IPS DF 6.9 (cell line): ENCODE data around the gene RAPGEF3.

Experiments used
- DNase-seq: peaks from one replicate; pipeline ENCODE4 v3.0.0-alpha.2; 2013; ENCODE audit warnings: low read depth, low spot score
- H3K27ac ChIP-seq: one replicate; pipeline ENCODE4 v1.5.1; 2013; ENCODE audit warnings: low read length, control low read depth
- H3K27me3 ChIP-seq: 2 replicates; pipeline ENCODE4 v1.6.1; 2013; ENCODE audit warnings: mild to moderate bottlenecking, low read length; ENCODE audit not compliant: control insufficient read depth, insufficient read depth
- H3K36me3 ChIP-seq: 2 replicates; pipeline ENCODE4 v1.6.1; 2013; ENCODE audit warnings: low read length; ENCODE audit not compliant: control insufficient read depth, insufficient read depth
- H3K4me1 ChIP-seq: 2 replicates; pipeline ENCODE4 v1.6.1; 2013; ENCODE audit warnings: low read length; ENCODE audit not compliant: control insufficient read depth, insufficient read depth
- H3K4me3 ChIP-seq: 2 replicates; pipeline ENCODE4 v1.5.1; 2013; ENCODE audit warnings: mild to moderate bottlenecking, low read length
- H3K9me3 ChIP-seq: 2 replicates; pipeline ENCODE4 v1.6.1; 2013; ENCODE audit warnings: low read length, inconsistent platforms; ENCODE audit not compliant: control insufficient read depth, insufficient read depth
- WGBS: extraction: QIAGEN DNeasy Blood & Tissue Kit; methylation state at CpG from one replicate; pipeline ENCODE4 v1.1.7; 2013; ENCODE audit warnings: mixed read lengths, missing lambda C conversion rate; ENCODE audit not compliant: insufficient read length, insufficient coverage; 5-methylcytosine and 5-hydroxymethylcytosine counted together

The RAPGEF3 gene

GRCh38 chr12:47799357-47799955 is 40.8 kb upstream of the RAPGEF3 start:
- Histone ChIP-seq H3K4me1 (0 out of 2 replicates have a peak, but pooled peaks cover 4% of the 10 kb centered on the region), H3K27ac (no peak overlapping the region), H3K9me3 (no peaks in the 10 kb centered on the region), H3K4me3 (no peak overlapping the region), H3K36me3 (peaks cover 20% of the 10 kb centered on the region), H3K27me3 (no peaks in the 10 kb centered on the region)
- no CpG with 5 or more reads among the region's 7 CpGs for WGBS
- DNase-seq: no peak

- Histone ChIP-seq H3K4me1 (0 out of 2 replicates have a peak, but pooled peaks cover 4% of the 10 kb centered on the region), H3K36me3 (peaks cover 26% of the 10 kb centered on the region), H3K9me3 (no peaks in the 10 kb centered on the region), H3K27me3 (no peaks in the 10 kb centered on the region), H3K27ac (no peak overlapping the region), H3K4me3 (no peak overlapping the region)
- no peak for DNase-seq
- WGBS: no CpG with 5 or more reads among the region's 17 CpGs
These were observed 39.8 kb upstream of the RAPGEF3 start for GRCh38 chr12:47798382-47798948.

GRCh38 chr12:47797441-47797840 is 38.8 kb upstream of the RAPGEF3 start:
- Histone ChIP-seq H3K4me3 (no peak overlapping the region), H3K27me3 (no peaks in the 10 kb centered on the region), H3K36me3 (peaks cover 32% of the 10 kb centered on the region), H3K9me3 (no peaks in the 10 kb centered on the region), H3K4me1 (0 out of 2 replicates have a peak, but pooled peaks cover 4% of the 10 kb centered on the region), H3K27ac (no peak overlapping the region)
- WGBS: no CpG with 5 or more reads among the region's 10 CpGs
- no peak for DNase-seq

- H3K36me3 ChIP-seq: peaks cover 41% of the 10 kb centered on the region
- no peak for DNase-seq
- WGBS: no CpG with 5 or more reads among the region's 22 CpGs
- no peak overlapping the region for H3K4me3 ChIP-seq
- H3K27me3 ChIP-seq: no peaks in the 10 kb centered on the region
- H3K4me1 ChIP-seq: 0 out of 2 replicates have a peak, but pooled peaks cover 2% of the 10 kb centered on the region
- H3K9me3 ChIP-seq: no peaks in the 10 kb centered on the region
- H3K27ac ChIP-seq: no peak overlapping the region
These were observed 37.2 kb upstream of the RAPGEF3 start for GRCh38 chr12:47795814-47796411.

GRCh38 chr12:47795121-47795813 is 36.6 kb upstream of the RAPGEF3 start:
- no CpG with 5 or more reads among the region's 21 CpGs for WGBS
- Histone ChIP-seq H3K9me3 (no peaks in the 10 kb centered on the region), H3K27me3 (no peaks in the 10 kb centered on the region), H3K36me3 (peaks cover 43% of the 10 kb centered on the region), H3K4me3 (no peak overlapping the region), H3K4me1 (0 out of 2 replicates have a peak, but pooled peaks cover 2% of the 10 kb centered on the region), H3K27ac (no peak overlapping the region)
- no peak for DNase-seq

GRCh38 chr12:47794679-47795078 is 36.0 kb upstream of the RAPGEF3 start:
- H3K36me3 ChIP-seq: peaks cover 47% of the 10 kb centered on the region
- H3K9me3 ChIP-seq: no peaks in the 10 kb centered on the region
- no peaks in the 10 kb centered on the region for H3K27me3 ChIP-seq
- no CpG with 5 or more reads among the region's 9 CpGs for WGBS
- no peak overlapping the region for H3K27ac ChIP-seq
- 0 out of 2 replicates have a peak, but pooled peaks cover 2% of the 10 kb centered on the region for H3K4me1 ChIP-seq
- DNase-seq: no peak
- no peak overlapping the region for H3K4me3 ChIP-seq

GRCh38 chr12:47793015-47793681 is 34.5 kb upstream of the RAPGEF3 start:
- WGBS: no CpG with 5 or more reads among the region's 15 CpGs
- Histone ChIP-seq H3K9me3 (no peaks in the 10 kb centered on the region), H3K4me3 (no peak overlapping the region), H3K27me3 (no peaks in the 10 kb centered on the region), H3K36me3 (peaks cover 56% of the 10 kb centered on the region), H3K4me1 (0 out of 2 replicates have a peak, but pooled peaks cover 2% of the 10 kb centered on the region), H3K27ac (no peak overlapping the region)
- no peak for DNase-seq

GRCh38 chr12:47791874-47792273 is 33.2 kb upstream of the RAPGEF3 start:
- no peaks in the 10 kb centered on the region for H3K27me3 ChIP-seq
- H3K36me3 ChIP-seq: peaks cover 62% of the 10 kb centered on the region
- no peak for DNase-seq
- no peak overlapping the region for H3K27ac ChIP-seq
- H3K4me1 ChIP-seq: no peaks in the 10 kb centered on the region
- WGBS: no CpG with 5 or more reads among the region's 16 CpGs
- H3K9me3 ChIP-seq: no peaks in the 10 kb centered on the region
- no peak overlapping the region for H3K4me3 ChIP-seq

- H3K36me3 ChIP-seq: peaks cover 64% of the 10 kb centered on the region
- H3K9me3 ChIP-seq: no peaks in the 10 kb centered on the region
- H3K4me1 ChIP-seq: no peaks in the 10 kb centered on the region
- H3K4me3 ChIP-seq: no peak overlapping the region
- H3K27me3 ChIP-seq: no peaks in the 10 kb centered on the region
- no CpG with 5 or more reads among the region's 14 CpGs for WGBS
- no peak overlapping the region for H3K27ac ChIP-seq
- no peak for DNase-seq
These were observed 32.7 kb upstream of the RAPGEF3 start for GRCh38 chr12:47791351-47791746.
